ENCODE data around the gene MBNL1.

MBNL1 gene

GRCh38 chr3:152457500-152458375 is 189.0 kb downstream of the MBNL1 start:
- no peak for DNase-seq

GRCh38 chr3:152458376-152459117 is 189.8 kb downstream of the MBNL1 start:
- peak; percentile 20 for DNase-seq

- no peak for DNase-seq
Measured at GRCh38 chr3:152459118-152459515, 190.4 kb downstream of the MBNL1 start.

DNA sequence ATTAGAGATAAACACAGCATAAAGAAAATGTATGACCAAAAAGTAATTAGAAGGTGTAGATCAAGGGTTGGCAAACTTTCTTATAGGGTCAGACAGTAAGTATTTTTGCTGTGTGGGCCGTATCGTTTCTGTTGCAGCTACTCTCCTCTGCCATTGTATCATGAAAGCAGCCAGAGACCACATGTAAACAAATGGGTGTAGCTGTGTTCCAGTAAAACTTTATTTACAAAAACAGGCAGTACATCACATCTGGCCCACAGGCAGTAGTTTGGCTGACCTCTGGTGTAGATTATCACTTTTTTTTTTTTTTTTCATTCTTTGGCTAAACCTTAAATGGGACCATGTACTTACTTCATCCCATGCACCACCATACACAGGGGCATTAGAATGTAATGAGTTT is 190.8 kb downstream of the MBNL1 start:
- no peak for DNase-seq

- DNase-seq = no peak
Measured at GRCh38 chr3:152460936-152461335, 192.2 kb downstream of the MBNL1 start.

- no peak for DNase-seq
Measured at GRCh38 chr3:152461460-152461859, 192.7 kb downstream of the MBNL1 start.

- DNase-seq = no peak
Measured at GRCh38 chr3:152466784-152467183, 198.1 kb downstream of the MBNL1 start.

- no peak for DNase-seq
Measured at GRCh38 chr3:152469248-152470025, 200.7 kb downstream of the MBNL1 start.

DNA sequence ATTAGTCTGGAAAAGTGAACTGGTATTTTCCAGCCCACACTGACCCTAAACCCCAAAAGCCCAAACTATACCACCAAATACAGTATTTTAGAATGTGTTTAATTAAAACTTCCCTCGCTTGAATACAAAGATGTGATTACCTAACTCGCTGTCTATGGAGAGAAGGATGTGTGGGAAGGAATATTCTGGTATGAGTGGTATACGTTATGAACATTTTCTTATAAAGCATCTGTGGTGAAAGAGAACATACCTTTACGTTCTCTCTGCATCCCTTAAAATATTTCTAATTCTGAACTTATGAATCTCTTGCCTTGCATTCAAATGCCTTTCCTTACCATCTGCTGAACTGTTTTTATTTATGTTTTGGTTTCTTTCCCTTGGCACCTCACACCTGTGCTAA is 201.4 kb downstream of the MBNL1 start:
- no peak for DNase-seq

DNA sequence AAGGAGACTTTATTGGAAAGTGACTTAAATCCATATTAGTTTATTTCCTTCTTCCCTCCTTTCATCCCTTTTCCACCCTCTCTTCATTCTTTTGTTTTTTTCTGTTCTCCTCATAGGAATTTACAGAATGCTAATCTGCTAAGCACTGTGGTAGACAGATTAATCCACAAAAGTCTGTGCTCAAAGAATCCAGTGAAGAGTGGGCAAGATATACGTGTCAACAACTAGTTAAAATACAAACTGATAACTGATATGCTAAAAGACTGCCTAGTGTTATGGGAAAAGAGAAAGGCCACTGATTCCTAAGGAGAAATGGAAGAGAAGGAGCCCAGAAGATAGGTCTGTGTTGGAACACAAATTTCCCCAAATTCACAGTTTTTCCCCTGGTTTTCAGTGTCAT is 202.2 kb downstream of the MBNL1 start:
- DNase-seq = no peak

DNA sequence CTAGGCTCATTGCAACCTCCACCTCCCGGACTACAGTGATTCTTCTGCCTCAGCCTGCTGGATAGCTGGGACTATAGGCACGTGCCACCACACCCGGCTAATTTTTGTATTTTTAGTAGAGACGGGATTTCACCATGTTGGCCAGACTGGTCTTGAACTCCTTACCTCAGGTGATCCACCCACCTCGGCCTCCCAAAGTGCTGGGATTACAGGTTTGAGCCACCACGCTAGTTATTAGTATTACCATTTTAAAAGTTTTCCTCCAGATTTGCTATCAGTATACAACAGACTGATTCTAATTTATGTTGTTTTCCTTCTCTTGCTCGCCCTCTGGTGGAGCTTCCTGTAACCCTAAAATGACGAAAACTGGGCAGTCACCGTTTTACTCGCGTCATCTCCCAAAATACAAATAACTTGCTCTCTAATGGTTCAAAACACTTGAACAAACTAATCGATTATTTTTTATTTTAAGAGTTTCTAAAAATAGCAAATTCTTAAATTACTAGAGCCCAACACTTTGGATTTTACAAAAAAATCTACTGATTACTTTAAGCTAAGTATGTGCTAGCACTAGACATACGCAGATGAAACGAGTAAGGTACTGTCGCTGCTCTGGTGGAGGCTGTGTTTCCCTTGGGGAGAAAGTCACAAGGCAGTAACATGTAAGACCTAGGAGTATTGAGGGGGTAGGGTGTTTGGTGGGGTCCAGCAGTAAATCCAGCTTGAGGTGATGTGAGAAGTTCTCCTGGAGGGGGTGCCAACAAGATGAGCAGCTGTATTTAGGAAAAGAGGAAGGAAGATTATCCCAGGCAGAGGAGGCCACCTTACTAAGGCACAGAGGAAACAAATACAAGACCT is 203.3 kb downstream of the MBNL1 start:
- peak; percentile 70 for DNase-seq

GRCh38 chr3:152472672-152472954 is 203.9 kb downstream of the MBNL1 start:
- DNase-seq = no peak

DNA sequence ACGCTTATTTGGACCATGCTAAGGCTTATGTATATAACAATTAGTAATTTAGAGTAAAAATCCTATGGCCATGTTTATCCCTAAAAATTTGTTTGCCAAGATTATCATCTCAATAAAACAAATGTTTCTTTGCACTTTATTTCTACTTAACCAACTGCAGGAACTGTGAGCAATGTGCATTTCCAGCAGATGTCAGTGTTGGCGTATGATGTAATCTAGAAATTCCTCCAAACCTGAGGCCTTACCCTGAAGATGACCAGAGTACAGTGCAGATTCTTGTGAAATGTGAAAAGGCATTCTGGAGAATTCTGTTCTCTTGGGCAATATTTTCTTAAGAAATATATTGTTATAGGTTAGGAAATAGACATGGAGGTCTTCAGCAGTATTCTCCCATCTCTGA is 205.9 kb downstream of the MBNL1 start:
- no peak for DNase-seq

GRCh38 chr3:152477422-152477821 is 208.7 kb downstream of the MBNL1 start:
- DNase-seq = no peak

GRCh38 chr3:152480282-152480953 is 211.7 kb downstream of the MBNL1 start:
- DNase-seq = no peak

DNA sequence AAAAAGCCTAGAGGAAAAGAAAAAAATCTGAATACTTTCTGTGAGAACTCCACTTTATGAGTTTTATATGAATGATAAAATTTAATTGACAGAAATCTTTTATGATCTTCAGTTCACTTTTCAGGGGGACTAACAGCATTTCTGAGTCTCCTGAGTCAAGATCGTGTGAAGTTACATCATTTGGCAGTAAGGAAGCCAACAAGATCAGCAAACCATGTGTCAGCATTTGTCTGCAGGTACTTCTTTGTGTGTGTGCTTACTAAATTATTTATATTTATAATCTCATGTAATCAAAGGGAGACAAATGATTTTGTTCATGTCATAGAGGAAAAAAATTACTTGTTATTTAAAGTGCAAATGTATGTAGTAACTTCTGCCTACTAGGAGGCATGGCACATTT is 217.6 kb downstream of the MBNL1 start:
- no peak for DNase-seq

- DNase-seq = no peak
Measured at GRCh38 chr3:152488449-152488848, 219.7 kb downstream of the MBNL1 start.

- DNase-seq = no peak
Measured at GRCh38 chr3:152491922-152492321, 223.2 kb downstream of the MBNL1 start.

DNA sequence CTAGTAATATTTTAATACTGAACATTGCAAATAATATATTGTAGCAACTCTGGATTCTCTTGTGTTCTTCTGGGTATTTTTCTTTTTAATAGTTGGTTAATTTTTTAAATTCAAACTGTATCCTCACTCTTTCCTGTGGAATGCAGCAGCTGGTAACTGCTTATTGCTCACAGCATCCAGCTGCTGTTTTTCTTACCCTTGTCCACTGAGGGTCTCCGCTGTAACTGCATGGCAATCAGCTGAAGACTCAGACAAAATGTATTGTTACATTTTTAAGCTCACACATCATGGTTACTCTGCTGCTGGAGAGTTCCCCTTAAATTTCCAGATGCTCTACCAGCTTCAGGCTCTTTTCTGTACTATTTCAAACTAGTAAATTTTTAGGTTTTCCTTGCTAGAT is 227.6 kb downstream of the MBNL1 start:
- DNase-seq = no peak

DNA sequence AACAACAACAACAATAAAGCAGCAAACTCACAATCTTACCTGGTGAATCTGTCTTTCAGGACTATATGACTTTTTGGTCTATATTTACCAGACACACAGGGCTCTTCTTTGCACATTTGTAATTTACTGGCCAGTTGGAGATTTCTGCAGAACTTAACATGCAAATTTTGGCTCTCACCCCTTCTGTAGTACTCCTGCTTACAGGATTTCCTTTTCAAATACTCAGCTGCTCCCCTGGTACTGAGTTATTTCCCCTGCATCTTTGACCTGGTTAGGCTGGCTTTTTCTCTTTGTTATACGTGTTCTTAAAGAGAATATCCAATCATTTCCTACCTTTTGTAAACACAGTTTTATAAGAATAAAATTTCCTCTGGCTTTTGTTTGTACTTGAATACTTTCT is 228.0 kb downstream of the MBNL1 start:
- no peak for DNase-seq

DNA sequence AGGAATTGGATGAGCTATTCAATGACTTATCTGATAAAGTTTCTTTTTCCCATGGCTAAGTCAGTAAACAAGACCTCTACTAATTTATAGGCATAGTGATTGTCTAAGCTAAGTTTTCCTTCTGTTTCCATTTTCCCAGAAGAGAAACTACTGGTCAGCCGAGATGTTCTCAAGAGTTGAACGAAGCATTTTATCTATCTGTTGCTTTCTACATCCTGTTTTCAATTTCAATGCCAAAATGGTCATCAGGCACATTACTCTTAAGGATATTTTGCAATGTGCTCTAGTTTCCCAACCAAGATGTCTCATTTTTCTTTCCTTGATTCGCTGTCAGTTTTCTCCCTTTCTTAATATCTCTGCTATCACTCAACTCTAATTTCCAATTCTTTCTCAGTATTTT is 228.7 kb downstream of the MBNL1 start:
- DNase-seq = no peak

- no peak for DNase-seq
Measured at GRCh38 chr3:152497890-152498289, 229.2 kb downstream of the MBNL1 start.

All from activated CD8-positive, alpha-beta memory T cell treated with anti-CD3 and anti-CD28 coated beads, Interleukin-2, amount 50 U/mL, for 4 hours (primary cell).